SH-SY5Y (cell line): ENCODE measurements around the gene AP1B1.

Source experiments
- GATA2 ChIP-seq: IDR thresholded peaks from 2 replicates; pipeline ENCODE4 v1.6.1; 2011; ENCODE audit warnings: mild to moderate bottlenecking, low read depth, low read length
- GATA3 ChIP-seq: IDR thresholded peaks from 2 replicates; pipeline ENCODE4 v1.6.1; 2011; ENCODE audit warnings: low read depth, mild to moderate bottlenecking, low read length, moderate library complexity

DNA sequence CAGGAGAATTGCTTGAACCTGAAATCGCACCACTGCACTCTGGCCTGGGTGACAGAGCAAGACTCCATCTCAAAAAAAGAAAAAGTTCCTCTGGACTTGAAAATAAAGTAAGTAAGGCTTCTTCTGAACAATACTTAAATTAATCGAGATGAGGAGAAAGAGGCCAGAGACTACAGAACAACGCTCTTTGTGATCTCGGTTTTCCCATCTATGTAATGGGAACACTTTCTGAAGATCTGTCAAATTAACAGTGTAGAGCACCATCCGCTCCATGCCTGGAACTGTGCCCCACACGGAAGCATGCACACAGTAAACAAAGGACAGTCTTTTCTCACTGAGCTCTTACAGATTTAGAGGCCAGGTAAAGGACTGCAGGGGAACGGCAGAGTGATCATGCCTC is 9.1 kb downstream of the AP1B1 start:
- TF ChIP-seq GATA3, result no peak
- no peak for TF ChIP-seq GATA2
